ENCODE measurements around the gene NRXN3. TPM values are rescaled to one million over a fixed set of nuclear protein-coding genes. Genes with fewer than 3 reads are reported as not detected.

NRXN3 gene
- total RNA-seq, 1 experiment from 2014 or later = not detected

DNA sequence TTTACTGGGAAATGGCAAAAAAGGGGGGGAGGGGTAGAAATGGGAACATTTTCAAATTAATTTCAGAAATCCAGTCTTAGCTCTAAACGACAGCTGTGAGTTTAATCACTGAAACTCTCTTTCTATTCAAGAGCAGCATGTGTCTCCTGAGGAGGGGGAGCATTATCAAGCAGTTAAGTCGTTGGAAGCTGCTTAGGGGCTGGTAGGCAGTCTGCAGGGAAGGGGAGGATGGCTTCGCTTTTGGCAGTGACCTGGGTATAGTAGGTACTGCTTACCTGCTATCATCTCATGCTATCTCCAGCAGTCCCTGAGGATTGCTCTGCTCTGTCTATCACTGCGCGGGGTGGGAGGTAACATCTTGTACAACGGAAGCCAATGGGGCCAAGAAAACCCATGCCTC lies 567.4 kb downstream of the NRXN3 start:
- CTCF ChIA-PET = no interaction called here
- no peaks in the 10 kb centered on the region for H3F3A ChIP-seq (ENCODE audit: insufficient read depth, low read depth)
- TF ChIP-seq, protein P1, sequence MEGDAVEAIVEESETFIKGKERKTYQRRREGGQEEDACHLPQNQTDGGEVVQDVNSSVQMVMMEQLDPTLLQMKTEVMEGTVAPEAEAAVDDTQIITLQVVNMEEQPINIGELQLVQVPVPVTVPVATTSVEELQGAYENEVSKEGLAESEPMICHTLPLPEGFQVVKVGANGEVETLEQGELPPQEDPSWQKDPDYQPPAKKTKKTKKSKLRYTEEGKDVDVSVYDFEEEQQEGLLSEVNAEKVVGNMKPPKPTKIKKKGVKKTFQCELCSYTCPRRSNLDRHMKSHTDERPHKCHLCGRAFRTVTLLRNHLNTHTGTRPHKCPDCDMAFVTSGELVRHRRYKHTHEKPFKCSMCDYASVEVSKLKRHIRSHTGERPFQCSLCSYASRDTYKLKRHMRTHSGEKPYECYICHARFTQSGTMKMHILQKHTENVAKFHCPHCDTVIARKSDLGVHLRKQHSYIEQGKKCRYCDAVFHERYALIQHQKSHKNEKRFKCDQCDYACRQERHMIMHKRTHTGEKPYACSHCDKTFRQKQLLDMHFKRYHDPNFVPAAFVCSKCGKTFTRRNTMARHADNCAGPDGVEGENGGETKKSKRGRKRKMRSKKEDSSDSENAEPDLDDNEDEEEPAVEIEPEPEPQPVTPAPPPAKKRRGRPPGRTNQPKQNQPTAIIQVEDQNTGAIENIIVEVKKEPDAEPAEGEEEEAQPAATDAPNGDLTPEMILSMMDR (conservative IDR thresholded peaks at IDR 0.05) = no peak
- H3K36me3 ChIP-seq (ENCODE audit: low read depth) = no peaks in the 10 kb centered on the region
- no peaks in the 10 kb centered on the region; the same call in 1 of the 2 replicates for H3K9me3 ChIP-seq (ENCODE audit: insufficient read depth, low read depth)
- H4K20me1 ChIP-seq (ENCODE audit: insufficient read depth) = no peaks in the 10 kb centered on the region
- no peak overlapping the region for H2AFZ ChIP-seq
- BruUV-seq (replicated peaks) = no TSS peak
- no peaks in the 10 kb centered on the region for H3K79me2 ChIP-seq (ENCODE audit: low read depth)
- H3K4me3 ChIP-seq = no peak overlapping the region
- H3K27ac ChIP-seq = no peak overlapping the region
- H3K27me3 ChIP-seq (ENCODE audit: insufficient read depth, low read depth) = no peaks in the 10 kb centered on the region
- POLR2A ChIA-PET (ENCODE audit: unreplicated experiment) = no interaction called here
- no peak overlapping the region for H3K4me2 ChIP-seq
- intact Hi-C loops (cut with micrococcal nuclease; ENCODE audit: unreplicated experiment) = no loop called here
- no peaks in the 10 kb centered on the region for H3K4me1 ChIP-seq (replicated peaks; ENCODE audit: insufficient read depth)
- no peak for DNase-seq
- H3K9me2 ChIP-seq (ENCODE audit: insufficient read depth) = no peaks in the 10 kb centered on the region

DNA sequence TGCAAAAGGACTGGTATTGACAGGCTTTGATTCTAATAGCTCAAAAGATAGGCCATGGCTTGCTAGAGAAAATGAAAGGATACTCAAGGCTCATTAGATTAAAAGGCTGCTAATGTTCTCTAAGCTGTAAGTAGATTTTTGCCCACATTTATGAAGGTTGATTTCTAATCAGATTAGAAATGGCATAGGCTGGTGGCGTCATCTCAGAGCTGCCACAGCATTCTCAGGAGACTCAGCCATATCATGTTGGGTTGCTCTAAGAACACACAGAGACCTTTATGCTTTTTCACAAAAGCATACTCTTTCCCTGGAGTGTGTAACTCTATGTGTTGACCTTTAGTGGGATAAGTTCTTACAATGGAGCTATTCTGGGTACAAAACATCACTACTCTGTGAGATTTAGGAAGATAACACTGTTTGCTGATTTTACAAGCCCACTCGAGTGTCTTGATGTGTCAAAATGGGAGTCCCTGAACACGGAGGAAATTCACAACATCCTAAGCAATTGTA lies 576.0 kb downstream of the NRXN3 start:
- BruUV-seq (replicated peaks) = no TSS peak
- DNase-seq = no peak
- intact Hi-C loops (cut with micrococcal nuclease; ENCODE audit: unreplicated experiment) = no loop called here
- Histone ChIP-seq H3K9me3 (ENCODE audit: insufficient read depth, low read depth) (no peaks in the 10 kb centered on the region; the same call in 1 of the 2 replicates), H2AFZ (no peak overlapping the region), H3K27me3 (ENCODE audit: insufficient read depth, low read depth) (peaks cover 6% of the 10 kb centered on the region; the same call in 1 of the 2 replicates), H3K4me3 (no peak overlapping the region), H4K20me1 (ENCODE audit: insufficient read depth) (no peaks in the 10 kb centered on the region), H3K36me3 (ENCODE audit: low read depth) (no peaks in the 10 kb centered on the region), H3K27ac (no peak overlapping the region), H3K9me2 (ENCODE audit: insufficient read depth) (no peaks in the 10 kb centered on the region), H3K4me2 (no peak overlapping the region), H3K79me2 (ENCODE audit: low read depth) (no peaks in the 10 kb centered on the region), H3F3A (ENCODE audit: insufficient read depth, low read depth) (no peaks in the 10 kb centered on the region), H3K4me1 (replicated peaks; ENCODE audit: insufficient read depth) (no peaks in the 10 kb centered on the region)
- ChIA-PET CTCF (no interaction called here), POLR2A (ENCODE audit: unreplicated experiment) (no interaction called here)
- TF ChIP-seq, protein P1 (conservative IDR thresholded peaks at IDR 0.05) = no peak
- no peak for TF ChIP-seq EZH2 (IDR thresholded peaks at IDR 0.05; ENCODE audit: low read depth)

DNA sequence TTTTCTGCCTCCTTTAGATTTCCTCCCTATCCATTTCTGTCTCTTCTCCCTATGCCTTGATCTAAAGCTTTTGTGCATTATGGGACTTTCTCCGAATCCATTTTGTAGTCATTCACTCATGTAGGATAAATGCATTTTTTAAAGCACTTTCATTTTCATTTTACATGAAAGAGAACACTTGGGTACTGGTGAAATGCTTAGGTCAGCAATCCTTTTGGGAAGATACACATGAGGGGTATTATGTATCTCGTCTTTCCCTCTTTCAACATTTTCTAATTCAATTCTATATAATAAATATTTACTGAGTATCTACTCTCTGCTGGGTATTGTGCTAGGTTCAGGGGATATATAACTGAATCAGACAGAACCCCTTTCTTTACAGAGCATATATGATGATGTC lies 577.6 kb downstream of the NRXN3 start:
- ChIA-PET POLR2A (ENCODE audit: unreplicated experiment) (no interaction called here), CTCF (no interaction called here)
- Histone ChIP-seq H3K4me3 (no peak overlapping the region), H4K20me1 (ENCODE audit: insufficient read depth) (no peaks in the 10 kb centered on the region), H3K36me3 (ENCODE audit: low read depth) (no peaks in the 10 kb centered on the region), H3K27ac (no peak overlapping the region), H3K79me2 (ENCODE audit: low read depth) (no peaks in the 10 kb centered on the region), H3K4me1 (replicated peaks; ENCODE audit: insufficient read depth) (no peaks in the 10 kb centered on the region), H3K27me3 (ENCODE audit: insufficient read depth, low read depth) (peaks cover 14% of the 10 kb centered on the region; the same call in 1 of the 2 replicates), H3K9me2 (ENCODE audit: insufficient read depth) (no peaks in the 10 kb centered on the region), H3K4me2 (no peak overlapping the region), H2AFZ (no peak overlapping the region), H3K9me3 (ENCODE audit: insufficient read depth, low read depth) (no peaks in the 10 kb centered on the region), H3F3A (ENCODE audit: insufficient read depth, low read depth) (no peaks in the 10 kb centered on the region)
- TF ChIP-seq, protein P1 (conservative IDR thresholded peaks at IDR 0.05) = no peak
- no peak for TF ChIP-seq EZH2 (IDR thresholded peaks at IDR 0.05; ENCODE audit: low read depth)
- intact Hi-C loops (cut with micrococcal nuclease; ENCODE audit: unreplicated experiment) = no loop called here
- DNase-seq = no peak
- BruUV-seq (replicated peaks) = no TSS peak

All from PC-9 (cell line).